CD14-positive monocyte (primary cell): ENCODE data around the gene GALNT14. TPM values are rescaled to one million over a fixed set of nuclear protein-coding genes. Genes with fewer than 3 reads are reported as not detected.

Experiments
- DNase-seq, 3 donors: peaks; one replicate each; pipeline ENCODE4 v3.0.0-alpha.2; 2011 to 2022
- H2AFZ ChIP-seq: 2 replicates; pipeline ENCODE4 v1.6.0; 2012; ENCODE audit warnings: mild to moderate bottlenecking, low read depth, low read length, inconsistent platforms; ENCODE audit not compliant: insufficient read depth, poor library complexity, severe bottlenecking
- H3K27ac ChIP-seq, 2 donors: 1 replicate in 1 of 2; 2 replicates in 1 of 2; pipeline ENCODE4 v1.5.1; 2012 to 2013; ENCODE audit warnings: low read length in 2 of 2, control low read depth in 1 of 2, inconsistent platforms in 1 of 2, low read depth in 1 of 2, mild to moderate bottlenecking in 1 of 2
- H3K27me3 ChIP-seq, 2 donors: one replicate each; pipeline versions ENCODE4 v1.6.0 to v1.6.1; 2011 to 2013; ENCODE audit warnings: low read length in 2 of 2; ENCODE audit not compliant: control insufficient read depth in 2 of 2, insufficient read depth in 2 of 2
- H3K36me3 ChIP-seq, 2 donors: replicated peaks in 1 of 2; 1 replicate in 1 of 2; 2 replicates in 1 of 2; pipeline versions ENCODE4 v1.5.1 to v1.6.1; 2012 to 2013; ENCODE audit warnings: low read length in 2 of 2, control low read depth in 1 of 2, inconsistent platforms in 1 of 2, mild to moderate bottlenecking in 1 of 2; ENCODE audit not compliant: insufficient read depth in 2 of 2, control insufficient read depth in 1 of 2
- H3K4me1 ChIP-seq, 2 donors: 1 replicate in 1 of 2; 2 replicates in 1 of 2; pipeline versions ENCODE4 v1.5.1 to v1.6.1; 2012 to 2013; ENCODE audit warnings: low read length in 2 of 2, control low read depth in 1 of 2, inconsistent platforms in 1 of 2, mild to moderate bottlenecking in 1 of 2, moderate library complexity in 1 of 2; ENCODE audit not compliant: insufficient read depth in 2 of 2, control insufficient read depth in 1 of 2
- H3K4me2 ChIP-seq: replicated peaks from 2 replicates; pipeline ENCODE3; 2012; ENCODE audit warnings: low read length, moderate library complexity, mild to moderate bottlenecking; ENCODE audit not compliant: poor library complexity, severe bottlenecking; ENCODE audit errors: extremely low read depth
- H3K4me3 ChIP-seq, 3 experiments: fragments of 200-600 bp in 1 of 3; sonication (generic) in 1 of 3; replicated peaks in 1 of 3; 1 replicate in 2 of 3; 2 replicates in 1 of 3; pipeline ENCODE4 v1.5.1; 2011 to 2013; ENCODE audit warnings: low read length in 3 of 3, mild to moderate bottlenecking in 3 of 3, control low read depth in 2 of 3, low read depth in 2 of 3, inconsistent platforms in 1 of 3, moderate library complexity in 1 of 3
- H3K79me2 ChIP-seq: 2 replicates; pipeline ENCODE4 v1.6.0; 2012; ENCODE audit warnings: mild to moderate bottlenecking, control low read depth, inconsistent platforms, low read length, moderate library complexity; ENCODE audit not compliant: insufficient read depth
- H3K9ac ChIP-seq: 2 replicates; pipeline ENCODE4 v1.6.0; 2017; ENCODE audit warnings: low read length, mild to moderate bottlenecking; ENCODE audit not compliant: insufficient read depth, poor library complexity, severe bottlenecking
- H3K9me3 ChIP-seq, 2 donors: replicated peaks in 1 of 2; 1 replicate in 1 of 2; 2 replicates in 1 of 2; pipeline versions ENCODE4 v1.5.1 to v1.6.1; 2012 to 2013; ENCODE audit warnings: low read length in 2 of 2, control low read depth in 1 of 2; ENCODE audit not compliant: control insufficient read depth in 1 of 2, insufficient read depth in 1 of 2
- H4K20me1 ChIP-seq: 2 replicates; pipeline ENCODE4 v1.6.0; 2012; ENCODE audit warnings: mild to moderate bottlenecking, low read length, control low read depth, moderate library complexity; ENCODE audit not compliant: insufficient read depth
- H3K27ac Mint-ChIP-seq, 7 donors: one replicate each; pipeline ENCODE4 v1.8.0; 2020; ENCODE audit warnings: mild to moderate bottlenecking in 7 of 7, mixed read lengths in 7 of 7, moderate library complexity in 6 of 7, inconsistent platforms in 2 of 7
- H3K27me3 Mint-ChIP-seq, 3 donors: one replicate each; pipeline ENCODE4 v1.8.0; 2021 to 2022; ENCODE audit warnings: low read depth in 3 of 3, mild to moderate bottlenecking in 3 of 3, mixed read lengths in 3 of 3, moderate library complexity in 3 of 3, inconsistent platforms in 1 of 3
- H3K36me3 Mint-ChIP-seq, 2 donors: one replicate each; pipeline ENCODE4 v1.8.0; 2020; ENCODE audit warnings: mixed read lengths in 2 of 2, inconsistent platforms in 1 of 2, mild to moderate bottlenecking in 1 of 2
- H3K4me1 Mint-ChIP-seq: one replicate; pipeline ENCODE4 v1.8.0; 2020; ENCODE audit warnings: mild to moderate bottlenecking, mixed read lengths
- H3K4me3 Mint-ChIP-seq, 2 donors: one replicate each; pipeline ENCODE4 v1.8.0; 2020; ENCODE audit warnings: mild to moderate bottlenecking in 2 of 2, mixed read lengths in 2 of 2, moderate library complexity in 1 of 2
- H3K9me3 Mint-ChIP-seq, 7 donors: one replicate each; pipeline ENCODE4 v1.8.0; 2020 to 2022; ENCODE audit warnings: mixed read lengths in 7 of 7, mild to moderate bottlenecking in 6 of 7, moderate library complexity in 6 of 7, inconsistent platforms in 2 of 7
- WGBS: methylation state at CpG from one replicate; pipeline ENCODE4 v1.1.5; 2013; ENCODE audit warnings: missing lambda C conversion rate; ENCODE audit not compliant: insufficient coverage; 5-methylcytosine and 5-hydroxymethylcytosine counted together
- intact Hi-C, 2 donors: fragments of 100-400 bp; cut with micrococcal nuclease; formaldehyde crosslinking; loops; one replicate each; pipeline versions ENCODE4 v1.15.0 to v1.15.1; 2023
- polyA plus RNA-seq, 3 donors: library from polyadenylated mRNA; depleted of rRNA in 1 of 3; unstranded in 2 of 3; stranded (reverse) in 1 of 3; fragments of 300-500 nt in 2 of 3; fragments of >200 nt in 1 of 3; fragmentation: Illumina TruSeq in 2 of 3; gene quantifications; 1 replicate in 2 of 3; 2 replicates in 1 of 3; pipeline ENCODE4 v1.2.3, GENCODE V29; 2012 to 2021
- TF ChIP-seq, protein P1 (sequence below): fragments of 200-600 bp; IDR thresholded peaks from one replicate; pipeline ENCODE4 v1.8.0; 2022; ENCODE audit warnings: antibody characterized with exemption, mild to moderate bottlenecking

GALNT14 gene
- polyA plus RNA-seq, 3 donors = 0.33 TPM; not detected in 2

DNA sequence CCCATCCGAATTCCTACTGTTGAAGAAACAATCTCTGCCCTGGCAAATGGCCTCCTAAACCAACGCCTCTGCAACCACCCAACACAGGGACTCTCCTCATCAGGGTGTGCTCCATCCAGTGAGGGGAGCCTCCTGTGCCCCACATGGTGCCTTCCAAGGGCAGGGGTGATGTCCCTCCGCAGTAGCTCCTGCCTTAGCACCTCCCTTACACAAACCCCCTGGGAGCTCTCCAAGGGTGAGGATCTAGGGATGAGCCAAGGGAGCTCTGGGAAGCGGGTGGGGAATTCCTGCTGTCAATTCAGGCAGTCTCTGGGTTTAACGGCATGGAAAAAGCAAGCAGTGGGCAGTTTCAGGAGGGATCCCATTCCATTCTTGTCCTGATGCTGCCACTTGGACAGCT is 3.8 kb downstream of the GALNT14 start:
- Histone ChIP-seq H3K4me1 (peaks cover 13 to 21% of the 10 kb centered on the region in 2 donors), H3K27me3 (peaks cover 17 to 28% of the 10 kb centered on the region in 2 donors), H3K4me2 (no peak overlapping the region), H3K9me3 (peaks cover 0 to 11% of the 10 kb centered on the region in 2 donors), H3K79me2 (no peaks in the 10 kb centered on the region), H3K36me3 (no peaks in the 10 kb centered on the region), H4K20me1 (no peaks in the 10 kb centered on the region), H3K9ac (no peak overlapping the region), H3K4me3 (no peak overlapping the region), H2AFZ (no peak overlapping the region), H3K27ac (no peak overlapping the region)
- intact Hi-C loops = no loop called here
- TF ChIP-seq, protein P1, sequence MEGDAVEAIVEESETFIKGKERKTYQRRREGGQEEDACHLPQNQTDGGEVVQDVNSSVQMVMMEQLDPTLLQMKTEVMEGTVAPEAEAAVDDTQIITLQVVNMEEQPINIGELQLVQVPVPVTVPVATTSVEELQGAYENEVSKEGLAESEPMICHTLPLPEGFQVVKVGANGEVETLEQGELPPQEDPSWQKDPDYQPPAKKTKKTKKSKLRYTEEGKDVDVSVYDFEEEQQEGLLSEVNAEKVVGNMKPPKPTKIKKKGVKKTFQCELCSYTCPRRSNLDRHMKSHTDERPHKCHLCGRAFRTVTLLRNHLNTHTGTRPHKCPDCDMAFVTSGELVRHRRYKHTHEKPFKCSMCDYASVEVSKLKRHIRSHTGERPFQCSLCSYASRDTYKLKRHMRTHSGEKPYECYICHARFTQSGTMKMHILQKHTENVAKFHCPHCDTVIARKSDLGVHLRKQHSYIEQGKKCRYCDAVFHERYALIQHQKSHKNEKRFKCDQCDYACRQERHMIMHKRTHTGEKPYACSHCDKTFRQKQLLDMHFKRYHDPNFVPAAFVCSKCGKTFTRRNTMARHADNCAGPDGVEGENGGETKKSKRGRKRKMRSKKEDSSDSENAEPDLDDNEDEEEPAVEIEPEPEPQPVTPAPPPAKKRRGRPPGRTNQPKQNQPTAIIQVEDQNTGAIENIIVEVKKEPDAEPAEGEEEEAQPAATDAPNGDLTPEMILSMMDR = no peak
- no peak overlapping the region for H3K27ac Mint-ChIP-seq
- H3K9me3 Mint-ChIP-seq = peaks cover 0 to 4% (median 0%) of the 10 kb centered on the region in 7 donors
- 83% methylated on average over 4 of the region's 5 CpGs for WGBS
- H3K4me3 Mint-ChIP-seq = no peak overlapping the region
- DNase-seq = no peak
- H3K27me3 Mint-ChIP-seq = peaks cover 19 to 37% (median 29%) of the 10 kb centered on the region in 3 donors
- H3K4me1 Mint-ChIP-seq = peaks cover 11% of the 10 kb centered on the region
- H3K36me3 Mint-ChIP-seq = peaks cover 0 to 2% of the 10 kb centered on the region in 2 donors

GRCh38 chr2:31132786-31133185 is 5.5 kb downstream of the GALNT14 start:
- Histone ChIP-seq H3K4me3 (no peak overlapping the region), H4K20me1 (no peaks in the 10 kb centered on the region), H3K4me2 (no peak overlapping the region), H3K36me3 (no peaks in the 10 kb centered on the region), H3K79me2 (no peaks in the 10 kb centered on the region), H3K9me3 (peaks cover 0 to 11% of the 10 kb centered on the region in 2 donors), H3K27me3 (peaks cover 9 to 14% of the 10 kb centered on the region in 2 donors), H2AFZ (no peak overlapping the region), H3K9ac (no peak overlapping the region), H3K4me1 (peaks cover 8 to 11% of the 10 kb centered on the region in 2 donors), H3K27ac (no peak overlapping the region)
- Mint-ChIP-seq H3K4me3 (no peak overlapping the region), H3K27ac (no peak overlapping the region), H3K9me3 (peaks cover 0 to 4% (median 0%) of the 10 kb centered on the region in 7 donors), H3K36me3 (peaks cover 0 to 2% of the 10 kb centered on the region in 2 donors), H3K4me1 (peaks cover 10% of the 10 kb centered on the region), H3K27me3 (peaks cover 11 to 22% (median 18%) of the 10 kb centered on the region in 3 donors)
- TF ChIP-seq, protein P1 = no peak
- no peak for DNase-seq
- WGBS = 100% methylated on average over 2 of the region's 5 CpGs
- intact Hi-C loops = no loop called here
